A549 (cell line): ENCODE measurements around the gene STOM.

Experiments used
- CBX2 ChIP-seq: fragments of 200-600 bp; sonication (generic); IDR thresholded peaks from 2 replicates; pipeline ENCODE4 v1.6.1; 2016; ENCODE audit warnings: low read depth, mild to moderate bottlenecking, borderline replicate concordance
- CTCF ChIP-seq: fragments of >200 bp; sonication (Bioruptor Twin); formaldehyde crosslinking; IDR thresholded peaks from 3 replicates; pipeline ENCODE4 v1.5.1; 2016
- ESRRA ChIP-seq: fragments of 150-350 bp; IDR thresholded peaks from 2 replicates; pipeline ENCODE4 v1.6.1; 2014; ENCODE audit warnings: mild to moderate bottlenecking, low read length, borderline replicate concordance
- POLR2A ChIP-seq: IDR thresholded peaks from 2 replicates; pipeline ENCODE4 v1.6.1; 2012; ENCODE audit warnings: mild to moderate bottlenecking, low read length
- RAD21 ChIP-seq, 2 experiments: fragments of >200 bp in 1 of 2; sonication (Bioruptor Twin) in 1 of 2; formaldehyde crosslinking in 1 of 2; IDR thresholded peaks in 1 of 2; conservative IDR thresholded peaks in 1 of 2; 2 replicates in 1 of 2; 3 replicates in 1 of 2; pipeline ENCODE4 v1.6.1; 2012 to 2018; ENCODE audit warnings: inconsistent platforms in 1 of 2
- REST ChIP-seq: fragments of 200-600 bp; sonication (generic); IDR thresholded peaks from 2 replicates; pipeline ENCODE4 v1.6.1; 2016; ENCODE audit warnings: antibody characterized with exemption, mild to moderate bottlenecking, moderate library complexity

GRCh38 chr9:121339437-121339836 lies 30.6 kb downstream of the STOM start:
- no peak for TF ChIP-seq ESRRA
- TF ChIP-seq CTCF = no peak
- TF ChIP-seq RAD21 (conservative IDR thresholded peaks at IDR 0.05 in 1 of 2, IDR thresholded peaks at IDR 0.05 in 1 of 2) = no peak
- no peak for TF ChIP-seq REST
- no peak for TF ChIP-seq CBX2
- no peak for TF ChIP-seq POLR2A
